SU-DHL-6 (cell line): ENCODE results near the gene SGMS2.

ENCODE experiments used
- H2AFZ ChIP-seq: fragments of 200-600 bp; sonication (generic); 2 replicates; pipeline ENCODE4 v1.6.1; 2014; ENCODE audit warnings: low read depth, mild to moderate bottlenecking, moderate library complexity, mixed read lengths, antibody characterized with exemption, low read length; ENCODE audit not compliant: severe bottlenecking
- H3F3A ChIP-seq: fragments of 200-600 bp; shearing (Covaris generic); 2 replicates; pipeline ENCODE4 v1.6.0; 2016; ENCODE audit warnings: antibody characterized with exemption, mild to moderate bottlenecking; ENCODE audit not compliant: insufficient read depth
- H3K27ac ChIP-seq: fragments of 200-600 bp; sonication (generic); 2 replicates; pipeline ENCODE4 v1.5.1; 2016; ENCODE audit warnings: low read depth, mild to moderate bottlenecking, low read length, moderate library complexity, mixed read lengths
- H3K27me3 ChIP-seq: fragments of 200-600 bp; sonication (generic), shearing (Covaris generic); 2 replicates; pipeline ENCODE4 v1.6.0; 2014; ENCODE audit warnings: mild to moderate bottlenecking, low read length
- H3K36me3 ChIP-seq: fragments of 200-600 bp; sonication (generic); 2 replicates; pipeline ENCODE4 v1.6.1; 2014; ENCODE audit warnings: mild to moderate bottlenecking, low read length, mixed read lengths
- H3K4me2 ChIP-seq: fragments of 300-600, 200-600 bp; shearing (Covaris generic), sonication (generic); 2 replicates; pipeline ENCODE4 v1.6.0; 2014; ENCODE audit warnings: low read length, low read depth, mild to moderate bottlenecking; ENCODE audit not compliant: poor library complexity, severe bottlenecking
- H3K4me3 ChIP-seq: fragments of 200-600 bp; sonication (generic); 2 replicates; pipeline ENCODE4 v1.5.1; 2014; ENCODE audit warnings: antibody characterized with exemption, low read length, mild to moderate bottlenecking, mixed read lengths; ENCODE audit not compliant: insufficient read depth, poor library complexity, severe bottlenecking
- H3K79me2 ChIP-seq: fragments of 200-600 bp; sonication (generic); 2 replicates; pipeline ENCODE4 v1.6.1; 2014; ENCODE audit warnings: mild to moderate bottlenecking, low read length, moderate library complexity; ENCODE audit not compliant: insufficient read depth
- H3K9ac ChIP-seq: fragments of 200-600 bp; sonication (generic); 2 replicates; pipeline ENCODE4 v1.7.0; 2014; ENCODE audit warnings: mild to moderate bottlenecking, low read length
- H3K9me2 ChIP-seq: fragments of 200-600 bp; sonication (generic); replicated peaks from 2 replicates; pipeline ENCODE4 v1.6.1; 2014; ENCODE audit warnings: low read length; ENCODE audit not compliant: insufficient read depth
- H3K9me3 ChIP-seq: fragments of 200-600 bp; sonication (generic); 2 replicates; pipeline ENCODE4 v1.6.1; 2014; ENCODE audit warnings: low read length, mixed read lengths; ENCODE audit not compliant: insufficient read depth
- H4K20me1 ChIP-seq: fragments of 200-600 bp; sonication (generic); 2 replicates; pipeline ENCODE4 v1.6.1; 2014; ENCODE audit warnings: low read depth, mild to moderate bottlenecking, antibody characterized with exemption, low read length, moderate library complexity, mixed read lengths
- EZH2phosphoT487 ChIP-seq: fragments of 200-600 bp; sonication (generic), shearing (Covaris generic); conservative IDR thresholded peaks from 2 replicates; pipeline ENCODE4 v1.6.1; 2018; ENCODE audit warnings: mild to moderate bottlenecking, antibody characterized with exemption, low read length, moderate library complexity, mixed read lengths
- TF ChIP-seq, protein P1 (sequence below): fragments of 200-600 bp; sonication (generic); IDR thresholded peaks from one replicate; pipeline ENCODE4 v1.5.1; 2017; ENCODE audit warnings: antibody characterized with exemption, mild to moderate bottlenecking, low read length, moderate library complexity; ENCODE audit not compliant: insufficient read depth, poor library complexity, severe bottlenecking

The SGMS2 gene

DNA sequence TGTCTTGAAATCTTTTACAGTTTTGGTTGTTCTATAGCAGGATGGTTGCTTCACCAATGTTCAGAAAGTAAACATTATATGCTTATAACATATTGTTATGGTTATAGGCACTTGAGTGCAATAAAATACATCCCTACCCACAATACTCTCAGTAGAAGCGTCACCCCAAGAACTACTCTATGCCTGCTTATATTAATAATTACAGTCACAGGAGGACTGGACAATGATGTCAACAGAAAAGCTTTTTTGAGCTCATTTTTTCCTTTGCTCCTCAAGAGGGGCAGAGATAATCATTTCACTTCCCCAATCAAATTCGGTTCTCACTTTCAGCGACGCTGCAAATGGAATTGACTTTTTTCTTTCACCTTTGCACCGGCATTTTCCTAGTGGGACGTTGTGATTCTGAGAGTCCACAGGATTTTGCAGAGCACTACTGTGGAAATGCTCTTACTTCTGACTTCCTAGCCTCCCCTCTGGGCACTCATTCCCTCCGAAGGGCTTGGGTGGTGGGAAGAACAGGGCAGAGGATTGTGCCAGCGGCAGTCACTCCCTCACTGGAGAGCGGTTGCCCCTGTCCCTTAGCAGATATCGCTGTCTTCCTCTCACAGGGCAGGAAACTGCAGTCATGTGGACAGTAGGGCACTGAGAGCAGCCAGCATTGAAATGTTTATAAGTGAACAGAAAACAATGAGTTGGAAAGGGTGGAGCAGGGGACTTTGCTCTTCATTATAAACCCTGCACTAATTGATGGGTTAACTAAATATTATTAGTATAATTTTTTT lies 24.9 kb upstream of the SGMS2 start:
- H3K36me3 ChIP-seq, result no peaks in the 10 kb centered on the region
- H3K9me2 ChIP-seq, result no peaks in the 10 kb centered on the region
- TF ChIP-seq EZH2phosphoT487, result no peak
- TF ChIP-seq, protein P1, sequence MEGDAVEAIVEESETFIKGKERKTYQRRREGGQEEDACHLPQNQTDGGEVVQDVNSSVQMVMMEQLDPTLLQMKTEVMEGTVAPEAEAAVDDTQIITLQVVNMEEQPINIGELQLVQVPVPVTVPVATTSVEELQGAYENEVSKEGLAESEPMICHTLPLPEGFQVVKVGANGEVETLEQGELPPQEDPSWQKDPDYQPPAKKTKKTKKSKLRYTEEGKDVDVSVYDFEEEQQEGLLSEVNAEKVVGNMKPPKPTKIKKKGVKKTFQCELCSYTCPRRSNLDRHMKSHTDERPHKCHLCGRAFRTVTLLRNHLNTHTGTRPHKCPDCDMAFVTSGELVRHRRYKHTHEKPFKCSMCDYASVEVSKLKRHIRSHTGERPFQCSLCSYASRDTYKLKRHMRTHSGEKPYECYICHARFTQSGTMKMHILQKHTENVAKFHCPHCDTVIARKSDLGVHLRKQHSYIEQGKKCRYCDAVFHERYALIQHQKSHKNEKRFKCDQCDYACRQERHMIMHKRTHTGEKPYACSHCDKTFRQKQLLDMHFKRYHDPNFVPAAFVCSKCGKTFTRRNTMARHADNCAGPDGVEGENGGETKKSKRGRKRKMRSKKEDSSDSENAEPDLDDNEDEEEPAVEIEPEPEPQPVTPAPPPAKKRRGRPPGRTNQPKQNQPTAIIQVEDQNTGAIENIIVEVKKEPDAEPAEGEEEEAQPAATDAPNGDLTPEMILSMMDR, result no peak
- no peaks in the 10 kb centered on the region for H3F3A ChIP-seq
- H3K9ac ChIP-seq, result no peak overlapping the region
- H3K4me2 ChIP-seq, result no peak overlapping the region
- H3K27me3 ChIP-seq, result no peaks in the 10 kb centered on the region
- no peaks in the 10 kb centered on the region for H3K9me3 ChIP-seq
- H2AFZ ChIP-seq, result no peak overlapping the region
- H4K20me1 ChIP-seq, result no peaks in the 10 kb centered on the region
- H3K4me3 ChIP-seq, result no peak overlapping the region
- H3K79me2 ChIP-seq, result no peaks in the 10 kb centered on the region
- H3K27ac ChIP-seq, result no peak overlapping the region

DNA sequence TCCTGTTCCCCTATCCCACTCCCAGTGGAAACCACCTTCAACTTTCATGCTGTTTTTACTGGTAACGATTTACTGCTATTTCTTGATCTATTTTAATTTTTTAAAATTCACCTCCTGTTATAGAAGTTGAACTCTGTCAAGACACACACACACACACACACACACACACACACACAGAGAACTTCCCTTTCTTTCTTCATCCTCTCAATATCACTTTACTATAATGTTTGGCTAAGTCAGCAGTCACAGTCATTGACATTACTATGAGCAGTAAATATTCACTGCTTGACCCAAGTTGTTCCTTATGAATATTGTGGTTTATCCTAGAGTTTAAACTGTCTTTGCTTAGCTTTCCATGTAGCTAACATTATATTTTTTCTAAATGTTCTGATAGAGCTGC lies 24.0 kb upstream of the SGMS2 start:
- Histone ChIP-seq H3K79me2 (no peaks in the 10 kb centered on the region), H3F3A (no peaks in the 10 kb centered on the region), H3K4me2 (no peak overlapping the region), H4K20me1 (no peaks in the 10 kb centered on the region), H2AFZ (no peak overlapping the region), H3K27ac (no peak overlapping the region), H3K9ac (no peak overlapping the region), H3K9me3 (no peaks in the 10 kb centered on the region), H3K4me3 (no peak overlapping the region), H3K27me3 (no peaks in the 10 kb centered on the region), H3K9me2 (no peaks in the 10 kb centered on the region), H3K36me3 (no peaks in the 10 kb centered on the region)
- TF ChIP-seq, protein P1, result no peak
- TF ChIP-seq EZH2phosphoT487, result no peak

DNA sequence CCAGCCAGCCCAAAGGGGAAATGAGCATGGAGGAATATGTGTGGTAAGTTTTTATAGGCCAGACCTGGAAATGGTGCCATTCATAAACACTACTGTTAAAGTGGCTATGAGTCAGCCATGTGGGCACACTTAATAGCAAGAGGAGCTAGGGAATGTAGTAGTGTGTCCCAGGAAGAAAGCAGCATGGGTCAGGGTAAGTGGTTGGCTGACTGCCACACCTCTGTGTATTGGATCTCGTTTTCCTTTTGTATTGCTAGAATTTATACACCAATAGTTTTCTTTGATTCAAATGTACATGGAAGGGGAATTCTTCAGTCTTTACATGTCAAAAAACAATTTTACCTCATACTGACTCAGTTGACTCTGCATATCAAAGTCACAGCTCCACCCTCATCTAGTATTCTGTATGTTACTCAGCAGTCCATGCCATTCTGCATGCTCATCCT lies 22.9 kb upstream of the SGMS2 start:
- H3K4me3 ChIP-seq, result no peak overlapping the region
- no peaks in the 10 kb centered on the region for H3K27me3 ChIP-seq
- no peaks in the 10 kb centered on the region for H3K9me2 ChIP-seq
- H2AFZ ChIP-seq, result no peak overlapping the region
- no peaks in the 10 kb centered on the region for H3K79me2 ChIP-seq
- no peak overlapping the region for H3K9ac ChIP-seq
- H3K36me3 ChIP-seq, result no peaks in the 10 kb centered on the region
- no peaks in the 10 kb centered on the region for H4K20me1 ChIP-seq
- TF ChIP-seq, protein P1, result no peak
- no peak for TF ChIP-seq EZH2phosphoT487
- H3F3A ChIP-seq, result no peaks in the 10 kb centered on the region
- H3K27ac ChIP-seq, result no peak overlapping the region
- H3K9me3 ChIP-seq, result no peaks in the 10 kb centered on the region
- no peak overlapping the region for H3K4me2 ChIP-seq
